K562 (cell line): ENCODE results near the gene PHETA1.

Source experiments
- ATF7 ChIP-seq: fragments of 450-650 bp; IDR thresholded peaks from 2 replicates; pipeline ENCODE4 v1.7.1; 2014; ENCODE audit warnings: mild to moderate bottlenecking, moderate library complexity
- ILF3 ChIP-seq: fragments of 450-650 bp; IDR thresholded peaks from 2 replicates; pipeline ENCODE4 v1.6.1; 2018; ENCODE audit warnings: antibody characterized with exemption, mild to moderate bottlenecking, moderate library complexity, borderline replicate concordance
- NFE2 ChIP-seq: IDR thresholded peaks from 2 replicates; pipeline ENCODE4 v1.6.1; 2014; ENCODE audit warnings: antibody characterized with exemption, low read depth

- TF ChIP-seq ILF3 (no peak), NFE2 (no peak), ATF7 (no peak)
Measured at GRCh38 chr12:111407377-111408115, 38.7 kb upstream of the PHETA1 start.
